Fibroblast of the aortic adventitia (primary cell): Measurements from ENCODE around the gene CSNK2A1. TPM values are rescaled to one million over a fixed set of nuclear protein-coding genes. Genes with fewer than 3 reads are reported as not detected.

Experiments
- DNase-seq: peaks from one replicate; pipeline ENCODE4 v3.0.0-alpha.2; 2010; ENCODE audit warnings: low read depth
- H3K4me3 ChIP-seq: 2 replicates; pipeline ENCODE4 v1.5.1; 2011; ENCODE audit warnings: low read depth, mild to moderate bottlenecking, control low read depth, low read length, moderate library complexity
- CTCF ChIP-seq: IDR thresholded peaks from 2 replicates; pipeline ENCODE4 v1.5.1; 2011; ENCODE audit warnings: mild to moderate bottlenecking, low read length, control low read depth, inconsistent platforms; ENCODE audit not compliant: insufficient read depth
- total RNA-seq: library from RNA; depleted of rRNA; stranded (reverse); fragments of >200 nt; gene quantifications from 2 replicates; pipeline ENCODE4 v1.2.3, GENCODE V29; 2012; ENCODE audit warnings: low replicate concordance

The CSNK2A1 gene
- total RNA-seq, 1 donor, result 147 TPM

- no peak for TF ChIP-seq CTCF
- DNase-seq, result no peak
These were observed 7.6 kb downstream of the CSNK2A1 start for GRCh38 chr20:535958-536357.

GRCh38 chr20:533526-533925, 10.1 kb downstream of the CSNK2A1 start:
- TF ChIP-seq CTCF, result no peak
- DNase-seq, result no peak
- no peak overlapping the region for H3K4me3 ChIP-seq

More at GRCh38 chr20:535958-536357, 7.6 kb downstream of the CSNK2A1 start:
- no peak overlapping the region for H3K4me3 ChIP-seq

- no peak overlapping the region for H3K4me3 ChIP-seq
- DNase-seq, result no peak
- TF ChIP-seq CTCF, result no peak
These were observed 11.1 kb downstream of the CSNK2A1 start for GRCh38 chr20:532530-532929.

- no peak for DNase-seq
- TF ChIP-seq CTCF, result no peak
- H3K4me3 ChIP-seq, result no peak overlapping the region
These were observed 12.0 kb downstream of the CSNK2A1 start for GRCh38 chr20:531608-532007.

- no peak for TF ChIP-seq CTCF
- no peak for DNase-seq
- no peak overlapping the region for H3K4me3 ChIP-seq
These were observed 13.3 kb downstream of the CSNK2A1 start for GRCh38 chr20:530321-530720.

GRCh38 chr20:528923-529604, 14.5 kb downstream of the CSNK2A1 start:
- DNase-seq, result peak; percentile 82
- H3K4me3 ChIP-seq, result no peak overlapping the region
- TF ChIP-seq CTCF, result no peak

- no peak for TF ChIP-seq CTCF
- H3K4me3 ChIP-seq, result no peak overlapping the region
- no peak for DNase-seq
These were observed 16.1 kb downstream of the CSNK2A1 start for GRCh38 chr20:527571-527886.
